ENCODE measurements around the gene C20orf202. TPM values are rescaled to one million over a fixed set of nuclear protein-coding genes. Genes with fewer than 3 reads are reported as not detected.
"Not testable (repeated sequence)": the region's sequence is repeated elsewhere in the genome, so short reads cannot be mapped to it uniquely, and the experiment has no call there.

Gene C20orf202
- total RNA-seq, 1 donor from 2014 or later, result 0.92 TPM

GRCh38 chr20:1247689-1248088 is 44.4 kb downstream of the C20orf202 start:
- Mint-ChIP-seq H3K36me3 (ENCODE audit: low read depth, unreplicated experiment) (peaks cover 2% of the 10 kb centered on the region), H3K27ac (ENCODE audit: unreplicated experiment) (no peak overlapping the region), H3K4me1 (ENCODE audit: unreplicated experiment) (peaks cover 14% of the 10 kb centered on the region), H3K4me3 (ENCODE audit: unreplicated experiment) (no peak overlapping the region), H3K27me3 (ENCODE audit: unreplicated experiment) (no peaks in the 10 kb centered on the region), H3K9me3 (ENCODE audit: unreplicated experiment) (peaks cover 3% of the 10 kb centered on the region)
- TF ChIP-seq, protein P1, sequence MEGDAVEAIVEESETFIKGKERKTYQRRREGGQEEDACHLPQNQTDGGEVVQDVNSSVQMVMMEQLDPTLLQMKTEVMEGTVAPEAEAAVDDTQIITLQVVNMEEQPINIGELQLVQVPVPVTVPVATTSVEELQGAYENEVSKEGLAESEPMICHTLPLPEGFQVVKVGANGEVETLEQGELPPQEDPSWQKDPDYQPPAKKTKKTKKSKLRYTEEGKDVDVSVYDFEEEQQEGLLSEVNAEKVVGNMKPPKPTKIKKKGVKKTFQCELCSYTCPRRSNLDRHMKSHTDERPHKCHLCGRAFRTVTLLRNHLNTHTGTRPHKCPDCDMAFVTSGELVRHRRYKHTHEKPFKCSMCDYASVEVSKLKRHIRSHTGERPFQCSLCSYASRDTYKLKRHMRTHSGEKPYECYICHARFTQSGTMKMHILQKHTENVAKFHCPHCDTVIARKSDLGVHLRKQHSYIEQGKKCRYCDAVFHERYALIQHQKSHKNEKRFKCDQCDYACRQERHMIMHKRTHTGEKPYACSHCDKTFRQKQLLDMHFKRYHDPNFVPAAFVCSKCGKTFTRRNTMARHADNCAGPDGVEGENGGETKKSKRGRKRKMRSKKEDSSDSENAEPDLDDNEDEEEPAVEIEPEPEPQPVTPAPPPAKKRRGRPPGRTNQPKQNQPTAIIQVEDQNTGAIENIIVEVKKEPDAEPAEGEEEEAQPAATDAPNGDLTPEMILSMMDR (IDR thresholded peaks at IDR 0.05; ENCODE audit: unreplicated experiment), result no peak
- DNase-seq (ENCODE audit: low spot score), result no peak

DNA sequence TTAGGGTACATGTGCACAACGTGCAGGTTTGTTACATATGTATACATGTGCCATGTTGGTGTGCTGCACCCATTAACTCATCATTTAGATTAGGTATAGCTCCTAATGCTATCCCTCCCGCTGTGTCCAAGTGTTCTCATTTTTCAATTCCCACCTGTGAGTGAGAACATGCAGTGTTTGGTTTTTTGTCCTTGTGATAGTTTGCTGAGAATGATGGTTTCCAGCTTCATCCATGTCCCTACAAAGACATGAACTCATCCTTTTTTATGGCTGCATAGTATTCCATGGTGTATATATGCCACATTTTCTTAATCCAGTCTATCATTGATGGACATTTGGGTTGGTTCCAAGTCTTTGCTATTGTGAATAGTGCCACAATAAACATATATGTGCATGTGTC is 47.0 kb downstream of the C20orf202 start:
- H3K27ac Mint-ChIP-seq (ENCODE audit: unreplicated experiment); H3K36me3 Mint-ChIP-seq (ENCODE audit: low read depth, unreplicated experiment): not testable (repeated sequence)

DNA sequence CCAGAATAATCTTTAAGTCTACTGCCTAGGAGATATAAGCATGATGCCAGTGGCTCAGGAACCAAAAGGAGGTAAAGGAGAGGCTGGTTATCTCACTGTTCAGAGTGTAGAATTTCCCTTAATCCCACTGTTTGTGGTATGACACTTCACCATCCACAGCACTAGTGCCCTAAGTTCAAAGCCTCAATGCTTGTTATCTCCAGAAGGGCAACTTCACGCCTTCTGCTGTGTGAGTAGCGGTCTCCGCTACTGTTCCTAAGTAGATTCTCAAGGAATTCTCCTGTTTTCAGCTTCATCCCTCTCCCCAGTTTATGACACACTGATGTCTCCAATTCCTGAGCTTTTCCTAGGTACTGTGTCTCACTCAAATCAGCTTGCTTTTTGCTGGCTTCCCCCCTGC is 49.2 kb downstream of the C20orf202 start:
- Mint-ChIP-seq H3K4me3 (ENCODE audit: unreplicated experiment) (no peak overlapping the region), H3K4me1 (ENCODE audit: unreplicated experiment) (peaks cover 4% of the 10 kb centered on the region), H3K9me3 (ENCODE audit: unreplicated experiment) (peaks cover 3% of the 10 kb centered on the region), H3K27ac (ENCODE audit: unreplicated experiment) (no peak overlapping the region), H3K27me3 (ENCODE audit: unreplicated experiment) (no peaks in the 10 kb centered on the region), H3K36me3 (ENCODE audit: low read depth, unreplicated experiment) (peaks cover 3% of the 10 kb centered on the region)
- TF ChIP-seq, protein P1 (IDR thresholded peaks at IDR 0.05; ENCODE audit: unreplicated experiment), result no peak
- DNase-seq (ENCODE audit: low spot score), result no peak

More for the DNA sequence above, 47.0 kb downstream of the C20orf202 start:
- H3K9me3 Mint-ChIP-seq (ENCODE audit: unreplicated experiment); H3K4me1 Mint-ChIP-seq (ENCODE audit: unreplicated experiment); H3K27me3 Mint-ChIP-seq (ENCODE audit: unreplicated experiment); DNase-seq (ENCODE audit: low spot score); H3K4me3 Mint-ChIP-seq (ENCODE audit: unreplicated experiment): not testable (repeated sequence)

- no peak for DNase-seq (ENCODE audit: low spot score)
- Mint-ChIP-seq H3K4me3 (ENCODE audit: unreplicated experiment) (no peak overlapping the region), H3K27ac (ENCODE audit: unreplicated experiment) (no peak overlapping the region), H3K27me3 (ENCODE audit: unreplicated experiment) (no peaks in the 10 kb centered on the region), H3K9me3 (ENCODE audit: unreplicated experiment) (peaks cover 3% of the 10 kb centered on the region), H3K4me1 (ENCODE audit: unreplicated experiment) (peaks cover 5% of the 10 kb centered on the region), H3K36me3 (ENCODE audit: low read depth, unreplicated experiment) (peaks cover 3% of the 10 kb centered on the region)
- TF ChIP-seq, protein P1 (IDR thresholded peaks at IDR 0.05; ENCODE audit: unreplicated experiment), result no peak
Observed at GRCh38 chr20:1254254-1254653, 51.0 kb downstream of the C20orf202 start.

GRCh38 chr20:1255675-1256074 is 52.4 kb downstream of the C20orf202 start:
- Mint-ChIP-seq H3K27me3 (ENCODE audit: unreplicated experiment) (no peaks in the 10 kb centered on the region), H3K36me3 (ENCODE audit: low read depth, unreplicated experiment) (peaks cover 3% of the 10 kb centered on the region), H3K4me1 (ENCODE audit: unreplicated experiment) (peaks cover 5% of the 10 kb centered on the region), H3K9me3 (ENCODE audit: unreplicated experiment) (peaks cover 3% of the 10 kb centered on the region), H3K4me3 (ENCODE audit: unreplicated experiment) (no peak overlapping the region), H3K27ac (ENCODE audit: unreplicated experiment) (no peak overlapping the region)
- no peak for DNase-seq (ENCODE audit: low spot score)
- TF ChIP-seq, protein P1 (IDR thresholded peaks at IDR 0.05; ENCODE audit: unreplicated experiment), result no peak

Other genes starting within 250 kb of the C20orf202 start
- 0.95 TPM for gene RSPO4, start 201.1 kb upstream of the C20orf202 start, total RNA-seq (ENCODE audit: unreplicated experiment)
- 91.7 TPM for gene PSMF1, start 84.9 kb upstream of the C20orf202 start, total RNA-seq (ENCODE audit: unreplicated experiment)
- gene TMEM74B, start 18.5 kb upstream of the C20orf202 start, total RNA-seq (ENCODE audit: unreplicated experiment), result 35.4 TPM
- 1.1 TPM for gene RAD21L1, start 22.6 kb downstream of the C20orf202 start, total RNA-seq (ENCODE audit: unreplicated experiment)
- 8.4 TPM for gene SNPH, start 62.8 kb downstream of the C20orf202 start, total RNA-seq (ENCODE audit: unreplicated experiment)
- gene SDCBP2, start 125.7 kb downstream of the C20orf202 start, total RNA-seq (ENCODE audit: unreplicated experiment), result 10.1 TPM
- 952 TPM for gene FKBP1A, start 189.6 kb downstream of the C20orf202 start, total RNA-seq (ENCODE audit: unreplicated experiment)

All from endothelial cell (in vitro differentiated cells).